Mucosa of gallbladder (tissue), 1 donor: ENCODE data around the gene P2RX5. TPM values are rescaled to one million over a fixed set of nuclear protein-coding genes. Genes with fewer than 3 reads are reported as not detected.
"Not testable (repeated sequence)": the region's sequence is repeated elsewhere in the genome, so short reads cannot be mapped to it uniquely, and the experiment has no call there.

Experiments
- DNase-seq: peaks from one replicate; pipeline ENCODE4 v3.0.0-alpha.2; 2020; ENCODE audit warnings: low spot score
- total RNA-seq: library from RNA; stranded (reverse); gene quantifications from one replicate; pipeline ENCODE4 v1.2.1, GENCODE V29; 2021
- donor health status: DM: no; HTN: no; CAD: no.

The P2RX5 gene, protein sequence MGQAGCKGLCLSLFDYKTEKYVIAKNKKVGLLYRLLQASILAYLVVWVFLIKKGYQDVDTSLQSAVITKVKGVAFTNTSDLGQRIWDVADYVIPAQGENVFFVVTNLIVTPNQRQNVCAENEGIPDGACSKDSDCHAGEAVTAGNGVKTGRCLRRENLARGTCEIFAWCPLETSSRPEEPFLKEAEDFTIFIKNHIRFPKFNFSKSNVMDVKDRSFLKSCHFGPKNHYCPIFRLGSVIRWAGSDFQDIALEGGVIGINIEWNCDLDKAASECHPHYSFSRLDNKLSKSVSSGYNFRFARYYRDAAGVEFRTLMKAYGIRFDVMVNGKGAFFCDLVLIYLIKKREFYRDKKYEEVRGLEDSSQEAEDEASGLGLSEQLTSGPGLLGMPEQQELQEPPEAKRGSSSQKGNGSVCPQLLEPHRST
- 2.0 TPM for total RNA-seq

DNA sequence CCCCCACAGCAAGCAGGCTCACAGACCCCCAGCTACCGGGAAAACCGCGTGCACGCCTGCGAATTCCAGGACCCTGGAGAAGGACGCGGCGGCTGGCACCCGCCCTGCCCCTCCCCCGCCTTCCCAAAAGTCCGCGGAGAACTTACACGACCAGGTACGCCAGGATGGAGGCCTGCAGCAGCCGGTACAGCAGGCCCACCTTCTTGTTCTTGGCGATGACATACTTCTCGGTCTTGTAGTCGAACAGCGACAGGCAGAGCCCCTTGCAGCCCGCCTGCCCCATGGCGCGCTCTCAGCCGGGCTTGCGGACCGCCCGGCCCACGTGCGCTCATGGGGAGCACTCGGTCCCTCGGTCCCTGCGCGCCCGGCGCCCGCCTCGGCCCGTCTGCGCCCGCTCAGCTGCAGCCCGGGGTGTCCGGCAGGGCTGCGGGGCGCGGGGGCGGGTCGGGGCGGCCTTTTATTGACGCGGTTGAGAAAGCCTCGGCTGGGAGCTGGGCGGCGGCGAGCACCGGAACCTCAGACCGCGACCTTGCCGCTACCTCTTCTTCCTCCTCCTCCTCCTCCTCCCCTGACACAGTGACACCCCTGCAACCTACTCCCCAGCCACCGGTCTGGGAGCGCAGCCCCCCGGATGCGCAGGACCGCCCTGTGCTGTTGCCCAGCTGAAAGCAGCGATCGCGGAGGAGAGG lies at the start of gene P2RX5:
Gene P2RX5, minus strand, starts transcription at position 433 of the 689 bp plus-strand sequence. Its CDS starts 150 bp downstream, at position 283.
- no peak for DNase-seq

DNA sequence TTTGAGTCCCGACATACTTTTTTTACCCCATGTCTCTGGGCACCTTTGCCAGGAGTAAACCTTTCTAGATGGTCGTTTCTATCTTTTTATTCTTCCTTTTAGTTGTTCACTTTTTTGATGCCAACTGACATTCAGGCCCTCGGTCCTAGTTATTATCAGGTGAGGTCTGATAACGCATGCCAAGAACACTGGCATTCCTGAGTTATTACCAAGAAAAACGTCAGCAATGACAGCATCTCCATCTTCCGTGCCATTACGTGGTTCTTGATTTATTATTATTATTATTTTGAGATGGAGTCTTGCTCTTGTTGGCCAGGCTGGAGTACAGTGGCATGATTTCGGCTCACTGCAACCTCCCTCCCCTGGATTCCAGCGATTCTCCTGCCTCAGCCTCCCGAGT lies 49.1 kb upstream of the P2RX5 start:
- no peak for DNase-seq

DNA sequence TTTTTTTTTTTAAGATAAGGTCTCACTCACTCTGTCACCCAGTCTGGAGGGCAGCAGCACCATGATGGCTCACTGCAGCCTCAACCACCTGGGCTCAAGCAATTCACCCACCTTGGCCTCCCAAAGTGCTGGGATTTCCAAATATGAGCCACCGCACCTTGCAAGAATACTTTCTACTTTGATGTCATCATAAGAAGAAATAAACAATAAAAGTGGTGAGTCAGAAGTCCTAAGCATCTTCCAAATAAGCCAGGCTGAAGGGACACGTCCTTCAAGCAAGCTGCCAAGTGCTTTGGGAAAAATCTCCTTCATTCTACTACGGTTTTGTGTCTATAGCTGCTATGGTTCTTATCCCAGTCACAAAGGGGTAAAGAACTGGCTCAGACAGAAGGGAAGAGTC lies 48.1 kb upstream of the P2RX5 start:
- no peak for DNase-seq

DNA sequence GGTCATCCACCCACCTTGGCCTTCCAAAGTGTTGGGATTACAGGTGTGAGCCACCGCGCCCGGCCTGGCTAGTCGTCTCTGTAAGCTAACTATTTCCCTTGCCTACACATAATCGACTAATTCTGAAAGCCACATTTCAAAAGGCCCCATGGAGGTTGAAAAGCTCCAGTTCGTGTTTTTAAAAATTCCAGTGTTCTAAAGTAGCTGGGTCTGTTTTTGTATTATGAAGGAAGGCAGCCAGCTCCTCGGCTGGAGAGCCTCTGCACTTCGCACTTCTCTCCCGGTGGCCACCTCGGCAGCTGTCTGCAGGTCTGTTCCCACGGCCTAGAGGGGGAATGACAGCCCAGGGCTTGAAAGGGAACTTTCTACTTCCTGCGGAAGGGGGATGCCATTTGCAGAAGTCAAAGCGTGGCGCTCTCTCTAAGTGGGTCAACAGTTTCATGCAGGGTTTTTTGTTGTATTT lies 44.7 kb upstream of the P2RX5 start:
- no peak for DNase-seq

DNA sequence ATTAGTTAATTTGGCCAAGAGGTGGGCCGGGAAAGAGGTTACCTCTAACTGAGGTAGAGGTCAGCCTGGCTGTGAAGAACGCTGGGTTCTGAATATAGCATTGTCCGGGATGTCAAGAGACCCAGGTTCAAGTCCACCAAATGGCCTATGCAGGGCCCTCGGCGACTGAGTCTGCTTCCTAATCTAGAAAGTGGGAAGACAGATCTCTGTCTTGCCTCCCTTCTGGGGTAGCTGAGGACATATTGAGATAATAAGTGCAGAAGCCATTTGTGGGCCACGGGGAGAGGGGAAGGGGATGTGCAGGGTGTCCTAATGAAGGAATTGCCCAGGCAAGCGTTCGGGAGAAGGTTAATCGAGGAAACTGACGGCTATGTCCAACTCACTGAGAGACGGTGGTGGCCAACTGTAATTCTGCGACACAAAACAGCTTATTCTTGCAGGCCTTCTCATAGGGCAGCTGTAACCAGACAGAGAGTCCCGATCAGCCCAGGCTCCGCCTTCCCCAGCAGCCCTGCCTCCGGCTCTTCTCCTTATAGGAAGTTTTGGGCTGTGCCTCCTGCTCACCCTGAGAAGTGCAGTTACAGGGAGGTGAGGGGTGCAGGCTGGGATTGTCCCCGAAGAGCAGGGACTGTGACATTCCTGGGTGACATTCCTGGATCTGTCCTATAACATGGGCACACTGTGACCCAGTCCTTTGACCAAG lies 43.6 kb upstream of the P2RX5 start:
- no peak for DNase-seq

DNA sequence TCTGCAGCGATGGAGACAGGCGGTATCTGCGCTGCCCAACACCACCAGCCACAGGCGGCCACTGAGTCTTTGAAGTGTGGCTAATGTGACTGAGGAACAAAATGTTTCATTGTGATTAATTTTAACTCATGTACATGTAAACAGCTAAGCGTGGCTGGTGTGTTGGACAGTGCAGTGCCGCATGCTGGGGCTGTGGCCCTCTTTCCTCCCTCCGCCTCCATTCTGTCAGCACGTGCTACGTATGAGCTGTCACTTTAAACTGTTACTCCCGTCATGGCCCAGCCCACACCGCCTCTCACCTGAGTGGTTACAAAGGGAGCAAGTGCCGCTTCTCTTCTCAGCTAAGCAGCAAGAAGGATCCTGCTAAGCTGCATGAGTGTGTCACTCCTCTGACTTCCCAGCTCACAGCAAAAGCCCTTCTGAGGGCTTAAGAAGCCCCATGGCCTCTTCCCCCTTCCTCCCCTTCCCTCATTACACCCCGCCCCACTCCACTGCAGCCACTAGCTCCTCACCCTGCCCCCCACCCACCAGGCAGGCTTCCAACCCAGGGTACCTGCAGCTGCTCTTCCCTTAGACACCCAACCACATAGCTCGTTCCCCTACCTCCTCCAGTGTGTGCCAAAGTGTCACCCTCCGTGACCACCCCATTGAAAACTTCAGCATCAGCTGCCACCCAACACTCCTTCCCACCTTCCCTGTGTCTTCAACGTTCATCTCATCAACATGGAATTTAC lies 42.8 kb upstream of the P2RX5 start:
- peak; percentile 31 for DNase-seq

DNA sequence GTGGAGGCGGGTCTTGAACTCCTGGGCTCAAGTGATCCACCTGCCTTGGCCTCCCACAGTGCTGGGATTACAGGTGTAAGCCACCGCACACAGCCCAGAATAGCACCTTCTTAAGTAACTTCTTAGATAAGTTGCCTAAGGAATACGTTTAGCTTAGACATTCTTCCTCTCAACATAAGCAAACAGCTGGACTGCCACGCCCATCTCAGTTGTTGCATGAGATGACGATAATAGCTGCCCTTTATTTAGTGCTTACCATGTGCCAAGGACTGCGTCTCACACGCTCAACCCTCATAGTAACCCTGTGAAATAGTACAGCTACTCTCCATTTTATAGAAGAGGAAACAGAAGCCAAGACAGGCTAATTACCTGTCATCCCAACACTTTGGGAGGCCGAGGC lies 39.6 kb upstream of the P2RX5 start:
- DNase-seq, result no peak

DNA sequence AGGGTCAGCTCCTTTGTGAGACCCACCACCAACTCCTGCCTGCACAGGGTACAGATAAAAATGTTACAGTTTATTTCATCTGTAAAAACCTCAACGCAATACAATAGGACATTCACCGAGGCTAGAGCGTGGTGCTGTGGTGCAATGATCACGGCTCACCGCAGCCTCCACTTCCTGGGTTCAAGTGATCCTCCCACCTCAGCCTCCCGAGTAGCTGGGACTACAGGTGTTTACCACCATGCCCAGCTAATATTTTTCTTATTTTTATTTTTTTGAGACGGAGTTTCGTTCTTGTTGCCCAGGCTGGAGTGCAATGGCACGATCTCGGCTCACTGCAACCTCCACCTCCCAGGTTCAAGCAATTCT lies 38.9 kb upstream of the P2RX5 start:
- not testable (repeated sequence) for DNase-seq

DNA sequence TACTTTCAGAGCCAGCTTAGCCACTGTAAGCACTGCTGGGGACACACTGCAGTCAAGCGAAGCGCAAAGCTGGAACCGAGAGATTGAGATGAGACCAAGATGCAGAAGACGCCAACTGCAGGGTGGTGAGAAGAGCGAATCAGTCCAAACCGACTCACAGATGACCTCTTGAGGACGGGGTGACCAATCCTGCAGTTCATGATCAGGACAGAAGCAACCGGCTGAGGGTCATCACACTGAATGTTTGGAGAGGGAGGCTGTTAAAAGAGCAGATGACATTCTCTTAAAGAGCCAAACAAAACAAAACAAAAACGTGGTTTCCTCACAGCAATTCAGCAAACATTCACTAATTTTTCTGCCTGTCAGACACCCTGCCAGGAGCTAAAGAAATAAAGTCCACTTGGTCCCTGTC lies 36.3 kb upstream of the P2RX5 start:
- DNase-seq, result no peak

DNA sequence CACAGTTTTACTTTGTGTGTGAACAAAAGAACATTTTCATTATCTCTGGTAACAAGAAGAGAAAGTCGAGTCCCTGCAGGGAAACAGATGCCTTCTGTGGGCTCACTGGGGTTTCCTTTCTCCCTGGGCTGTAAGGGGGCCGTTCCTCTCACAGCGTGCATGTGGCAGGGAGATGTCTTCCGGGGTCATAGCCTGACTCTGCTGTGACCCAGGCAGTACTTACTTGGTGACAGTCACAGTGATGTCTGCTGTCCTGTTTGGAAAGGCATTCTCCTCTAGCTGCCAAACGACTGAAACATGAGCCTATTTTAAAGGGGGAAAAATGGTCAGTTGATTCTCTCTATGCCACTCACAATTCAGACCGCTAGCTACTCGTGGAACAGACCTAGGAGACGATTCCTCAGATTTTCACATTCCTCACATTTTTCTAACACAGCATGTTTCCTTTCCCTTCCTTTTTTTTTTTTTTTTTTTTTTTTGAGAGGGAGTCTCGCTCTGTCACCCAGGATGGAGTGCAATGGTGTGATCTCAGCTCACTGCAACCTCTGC lies 35.0 kb upstream of the P2RX5 start:
- DNase-seq, result no peak

DNA sequence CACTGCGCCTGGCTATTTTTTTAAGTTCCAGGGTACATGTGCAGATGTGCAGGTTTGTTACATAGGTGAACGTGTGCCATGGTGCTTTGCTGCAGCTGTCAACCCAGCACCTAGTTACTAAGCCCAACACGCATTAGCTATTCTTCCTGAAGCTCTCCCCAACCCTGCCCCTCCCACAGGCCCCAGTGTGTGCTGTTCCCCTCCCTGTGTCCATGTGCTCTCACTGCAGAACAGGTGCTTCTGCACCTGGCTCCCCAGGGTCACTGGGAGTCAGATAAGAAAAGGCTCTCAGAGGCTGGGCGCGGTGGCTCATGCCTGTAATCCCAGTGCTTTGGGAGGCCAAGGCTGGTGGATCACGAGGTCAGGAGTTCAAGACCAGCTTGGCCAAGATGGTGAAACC lies 33.9 kb upstream of the P2RX5 start:
- no peak for DNase-seq

DNA sequence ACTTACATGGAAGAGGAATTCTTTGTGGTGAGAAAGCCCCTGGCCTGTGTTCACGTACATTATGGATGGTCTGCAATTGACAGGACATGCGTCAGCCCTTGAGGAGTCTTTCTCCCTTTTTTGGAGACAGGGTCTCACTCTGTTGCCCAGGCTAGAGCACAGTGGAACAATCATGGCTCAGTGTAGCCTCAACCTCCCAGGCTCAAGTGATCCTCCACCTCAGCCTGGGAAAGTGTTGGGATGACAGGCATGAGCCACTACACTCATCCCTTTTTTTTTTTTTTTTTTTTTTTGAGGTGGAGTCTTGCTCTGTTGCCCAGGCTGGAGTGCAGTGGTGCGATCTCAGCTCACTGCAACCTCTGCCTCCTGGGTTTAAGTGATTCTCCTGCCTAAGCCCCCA lies 32.1 kb upstream of the P2RX5 start:
- DNase-seq, result not testable (repeated sequence)

DNA sequence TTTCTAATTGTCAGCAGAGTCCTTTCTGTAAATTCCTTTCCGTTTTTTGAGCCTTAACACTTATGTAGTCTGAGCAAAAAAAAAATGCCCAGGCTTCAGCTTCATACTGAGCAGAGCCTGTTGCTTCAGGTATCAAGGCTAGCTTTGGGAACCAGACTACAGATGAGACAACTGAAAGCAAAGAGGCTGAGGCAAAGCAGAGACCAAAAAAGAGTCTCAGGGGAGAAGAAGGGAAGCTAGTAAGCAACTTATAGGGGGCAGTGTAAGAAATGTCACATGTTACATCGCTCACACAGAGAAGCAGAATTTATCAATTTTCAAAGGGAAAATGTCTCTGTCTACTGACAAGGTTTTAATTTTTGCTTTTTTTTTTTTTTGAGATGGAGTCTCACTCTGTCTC lies 31.1 kb upstream of the P2RX5 start:
- no peak for DNase-seq

DNA sequence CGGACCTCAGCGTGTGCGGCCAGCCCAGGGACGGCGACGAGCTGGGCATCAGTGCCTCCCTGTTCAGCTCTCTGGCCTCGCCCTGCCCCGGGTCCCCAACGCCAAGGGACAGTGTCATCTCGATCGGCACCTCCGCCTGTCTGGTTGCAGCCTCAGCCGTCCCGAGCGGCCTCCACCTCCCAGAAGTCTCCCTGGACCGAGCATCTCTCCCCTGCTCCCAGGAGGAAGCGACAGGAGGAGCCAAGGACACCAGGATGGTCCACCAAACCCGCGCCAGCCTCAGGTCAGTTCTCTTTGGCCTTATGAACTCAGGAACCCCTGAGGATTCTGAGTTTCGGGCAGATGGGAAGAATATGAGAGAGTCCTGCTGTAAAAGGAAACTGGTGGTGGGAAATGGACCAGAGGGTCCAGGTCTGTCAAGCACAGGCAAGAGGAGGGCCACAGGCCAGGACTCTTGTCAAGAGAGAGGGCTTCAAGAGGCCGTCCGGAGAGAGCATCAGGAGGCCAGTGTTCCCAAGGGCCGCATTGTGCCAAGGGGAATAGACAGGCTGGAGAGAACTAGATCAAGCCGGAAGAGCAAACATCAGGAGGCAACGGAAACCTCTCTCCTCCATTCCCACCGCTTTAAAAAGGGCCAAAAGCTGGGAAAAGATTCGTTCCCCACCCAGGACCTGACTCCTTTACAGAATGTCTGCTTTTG lies 28.6 kb upstream of the P2RX5 start:
- DNase-seq, result no peak

DNA sequence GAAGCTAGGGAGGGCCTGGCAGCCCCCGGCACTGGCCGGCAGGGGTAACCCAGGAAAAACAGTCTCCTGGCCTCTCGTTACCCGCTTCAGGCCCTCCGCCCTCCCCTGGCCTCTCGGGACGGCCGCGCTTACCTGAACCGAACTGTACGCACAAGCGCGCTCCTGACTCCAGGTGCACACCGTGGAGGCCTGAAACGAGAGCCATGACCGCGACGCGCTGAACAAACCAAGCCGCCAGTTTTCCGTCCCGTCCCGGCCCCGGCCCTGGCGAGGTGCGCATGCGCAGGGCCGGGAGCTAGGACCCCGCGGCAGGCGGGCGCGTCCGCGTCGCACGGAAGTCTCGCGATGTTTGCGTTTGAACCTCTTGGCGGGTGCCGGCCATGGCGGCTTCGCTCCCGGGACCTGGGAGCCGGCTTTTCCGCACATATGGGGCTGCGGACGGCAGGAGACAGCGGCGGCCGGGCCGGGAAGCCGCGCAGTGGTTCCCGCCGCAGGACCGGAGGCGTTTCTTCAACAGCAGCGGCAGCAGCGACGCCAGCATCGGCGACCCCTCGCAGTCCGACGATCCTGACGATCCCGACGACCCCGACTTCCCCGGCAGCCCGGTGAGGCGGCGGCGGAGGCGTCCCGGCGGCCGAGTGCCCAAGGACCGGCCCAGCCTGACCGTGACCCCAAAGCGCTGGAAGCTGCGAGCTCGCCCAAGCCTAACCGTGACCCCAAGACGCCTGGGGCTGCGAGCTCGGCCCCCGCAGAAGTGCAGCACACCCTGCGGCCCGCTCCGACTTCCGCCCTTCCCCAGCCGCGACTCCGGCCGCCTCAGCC lies 27.8 kb upstream of the P2RX5 start, which contains the start of gene HASPIN:
Gene HASPIN, plus strand, starts transcription at position 348 of the 822 bp plus-strand sequence. Its CDS starts 33 bp downstream, at position 381.
- DNase-seq, result peak; percentile 93

DNA sequence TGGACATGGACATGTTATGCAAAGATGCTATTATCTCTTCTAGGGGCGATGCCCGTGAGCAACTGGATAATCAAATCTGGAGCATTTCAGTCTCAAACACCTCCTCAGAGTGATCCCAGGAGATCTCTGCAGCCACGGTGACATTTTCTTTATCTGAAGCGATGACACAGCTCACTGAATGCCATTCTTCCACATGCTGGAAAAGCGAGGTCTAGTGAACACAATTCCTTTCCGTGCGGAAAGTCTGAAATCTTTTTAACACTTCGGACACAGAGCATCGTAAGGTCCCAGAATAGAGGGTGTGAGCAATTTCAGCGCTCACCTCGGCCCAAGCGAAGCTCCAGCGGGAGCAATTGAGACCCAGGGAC lies 27.2 kb upstream of the P2RX5 start:
- no peak for DNase-seq

DNA sequence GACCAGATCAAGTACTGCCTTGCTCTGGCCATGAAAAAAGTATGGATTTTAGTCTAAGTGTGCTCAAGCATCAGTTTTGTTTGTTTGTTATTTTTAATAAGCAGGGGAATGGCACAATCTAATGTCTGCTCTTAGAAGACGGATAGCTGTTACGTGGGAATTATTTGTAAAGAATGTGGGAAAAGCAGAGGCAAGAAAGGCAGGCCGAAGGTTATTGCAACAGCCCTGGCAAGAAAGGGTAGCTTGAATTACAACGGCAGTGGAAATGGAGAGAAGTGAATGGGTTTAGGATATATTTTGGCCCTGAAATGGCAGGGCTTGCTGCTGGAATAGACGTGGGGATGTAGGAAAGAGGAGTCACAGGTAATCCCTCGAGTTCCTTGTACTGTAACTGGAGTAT lies 26.8 kb upstream of the P2RX5 start:
- DNase-seq, result no peak

DNA sequence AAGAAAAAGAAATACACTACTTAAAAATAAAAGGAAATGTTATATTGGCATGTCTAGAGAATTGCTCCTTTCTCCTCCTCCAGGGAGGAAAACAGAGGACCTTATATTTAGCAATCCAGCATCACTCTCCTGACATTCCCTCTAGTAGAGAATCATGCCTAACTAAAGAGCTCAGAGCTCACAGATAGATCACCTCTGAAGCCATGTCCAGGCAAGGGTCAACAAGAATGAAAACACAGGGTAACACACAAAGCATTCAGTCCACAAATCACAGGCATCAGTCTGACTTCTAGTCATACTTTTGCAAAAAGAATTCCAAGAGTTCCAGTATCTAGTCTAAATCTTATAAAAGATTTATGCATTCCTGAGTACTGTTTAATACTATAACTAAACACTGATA lies 23.3 kb upstream of the P2RX5 start:
- DNase-seq, result no peak

DNA sequence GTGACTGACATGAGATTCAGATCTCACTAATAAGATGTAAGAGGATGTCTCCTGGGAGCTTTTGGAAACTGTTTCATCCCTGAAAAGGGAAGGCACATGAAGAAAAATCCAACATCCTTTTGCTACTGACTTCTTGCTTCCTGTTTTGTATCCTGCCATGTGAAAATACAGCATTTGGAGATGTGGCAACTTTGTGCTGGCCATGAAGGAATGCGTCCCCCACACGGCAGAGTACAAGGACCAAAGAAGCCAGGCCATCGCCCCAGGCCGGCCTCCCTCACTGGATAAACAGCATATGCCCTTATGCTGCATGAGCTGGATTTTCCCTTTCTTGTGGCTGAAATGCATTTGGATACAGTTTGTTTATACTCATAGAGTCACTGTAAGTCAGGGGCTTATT lies 22.2 kb upstream of the P2RX5 start:
- no peak for DNase-seq

DNA sequence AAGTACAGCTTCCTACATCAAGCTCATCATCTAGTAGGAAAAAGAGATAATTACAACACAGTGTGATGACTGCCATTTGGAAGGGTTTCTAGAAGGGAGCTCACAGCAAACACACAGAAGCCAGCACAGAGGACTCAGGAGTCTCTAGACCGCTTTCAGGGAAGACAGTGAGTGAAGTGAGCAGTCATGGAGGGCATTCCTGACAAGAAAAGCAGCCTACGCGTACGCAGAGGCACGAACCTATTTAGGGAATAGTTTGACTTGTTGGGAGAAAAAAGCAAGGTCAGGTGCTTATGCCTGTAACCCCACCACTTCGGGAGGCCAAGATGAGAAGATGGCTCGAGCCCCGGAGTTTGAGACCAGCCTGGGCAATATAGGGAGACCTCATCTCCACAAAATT lies 19.3 kb upstream of the P2RX5 start:
- no peak for DNase-seq
